Right kidney (tissue), 1 donor: ENCODE data around the gene PRDX4.
"Not testable (repeated sequence)": the region's sequence is repeated elsewhere in the genome, so short reads cannot be mapped to it uniquely, and the experiment has no call there.

Source experiments
- DNase-seq: peaks from one replicate; pipeline ENCODE4 v3.0.0-alpha.2; 2016

The PRDX4 gene

DNA sequence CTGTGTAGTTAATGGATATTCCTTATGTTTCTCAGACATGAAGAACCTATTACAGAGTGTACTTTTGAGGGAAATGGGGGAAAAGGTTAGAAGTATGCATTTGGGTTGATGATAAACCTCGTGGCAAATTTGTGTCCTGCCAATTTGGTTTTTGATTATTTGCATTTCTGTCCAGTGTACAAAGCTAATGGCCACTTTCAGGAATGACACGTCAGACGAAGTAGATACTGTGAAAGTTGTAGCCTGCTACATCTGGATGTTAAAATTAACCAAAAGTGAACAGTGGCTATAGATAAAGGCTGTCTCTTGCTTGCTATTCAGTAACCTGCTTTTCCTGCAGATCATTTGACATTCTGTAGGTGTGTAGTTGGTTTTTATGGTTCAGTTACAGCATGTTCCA, 1.0 kb downstream of the PRDX4 start:
- peak; percentile 7 for DNase-seq

DNA sequence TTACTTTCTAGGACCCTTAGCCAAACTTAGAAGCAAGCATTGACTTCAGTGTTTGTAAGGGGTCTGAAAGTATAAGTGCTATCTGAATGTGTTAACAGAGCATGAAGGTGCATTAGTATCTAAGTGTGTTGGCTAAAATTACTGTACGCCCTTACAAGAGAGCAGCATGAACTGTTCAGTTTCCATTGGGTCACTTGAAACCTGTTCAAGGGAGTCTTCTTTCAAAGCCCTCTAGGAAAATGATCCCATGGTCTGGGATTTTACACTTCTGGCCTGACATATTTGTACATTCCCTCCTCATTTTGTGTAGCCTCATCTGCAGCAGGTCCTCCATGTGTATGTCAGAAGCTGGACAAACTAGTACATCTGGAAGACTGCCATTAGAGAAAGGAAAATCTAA, 3.2 kb downstream of the PRDX4 start:
- no peak for DNase-seq

DNA sequence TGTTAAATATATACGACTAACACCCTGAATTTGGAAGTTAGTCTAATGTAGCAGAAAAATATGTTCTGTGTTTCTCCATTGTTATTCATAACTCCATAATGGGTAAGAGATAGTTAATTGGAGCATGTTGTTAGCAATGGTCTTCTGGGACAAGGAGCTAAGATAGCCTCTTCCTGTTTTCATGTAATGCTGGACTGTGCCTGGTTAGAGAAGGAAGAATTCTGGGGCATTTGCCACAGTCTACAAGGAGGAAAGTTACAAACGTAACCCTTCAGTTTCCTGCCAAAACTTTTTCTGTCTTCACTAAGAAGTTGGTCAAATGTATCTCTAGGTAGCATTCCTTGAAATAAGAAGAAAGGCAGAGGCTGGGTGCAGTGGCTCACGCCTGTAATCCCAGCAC, 5.8 kb downstream of the PRDX4 start:
- DNase-seq, result no peak

DNA sequence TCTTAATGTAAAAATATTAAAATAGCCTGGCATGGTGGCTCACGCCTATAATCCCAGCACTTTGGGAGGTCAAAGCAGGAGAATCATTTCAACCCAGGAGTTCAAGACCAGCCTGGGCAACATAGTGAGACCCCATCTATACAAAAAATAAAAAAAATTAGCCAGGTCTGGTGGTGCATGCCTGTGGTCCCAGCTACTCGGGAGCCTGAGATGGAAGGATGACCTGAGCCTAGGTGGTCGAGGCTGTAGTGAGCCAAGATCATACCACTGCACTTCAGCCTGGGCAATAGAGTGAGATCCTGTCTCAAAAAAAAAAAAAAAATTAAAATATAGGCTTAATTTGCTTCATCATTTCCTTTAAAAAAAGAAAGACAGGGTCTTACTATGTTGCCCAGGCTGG, 9.2 kb downstream of the PRDX4 start:
- not testable (repeated sequence) for DNase-seq

DNA sequence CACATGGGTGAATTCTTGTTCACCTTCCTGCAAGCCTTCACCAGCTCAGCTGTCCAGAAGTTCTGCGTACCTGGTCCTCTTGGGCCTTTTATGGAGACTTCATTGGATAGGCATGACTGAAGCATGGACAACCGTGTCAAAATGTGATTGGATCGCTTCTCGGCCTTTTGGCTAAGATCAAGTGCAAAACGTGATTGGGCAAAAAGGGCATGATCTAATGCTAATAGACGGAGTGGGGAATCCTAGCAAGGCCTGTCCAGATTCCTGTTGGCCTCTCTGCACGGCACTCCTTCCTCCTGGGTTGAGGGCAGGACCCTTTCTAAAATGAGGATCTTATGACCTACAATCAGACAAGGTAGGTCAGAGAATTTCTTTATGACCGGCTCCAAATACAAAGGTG, 24.9 kb downstream of the PRDX4 start:
- no peak for DNase-seq

DNA sequence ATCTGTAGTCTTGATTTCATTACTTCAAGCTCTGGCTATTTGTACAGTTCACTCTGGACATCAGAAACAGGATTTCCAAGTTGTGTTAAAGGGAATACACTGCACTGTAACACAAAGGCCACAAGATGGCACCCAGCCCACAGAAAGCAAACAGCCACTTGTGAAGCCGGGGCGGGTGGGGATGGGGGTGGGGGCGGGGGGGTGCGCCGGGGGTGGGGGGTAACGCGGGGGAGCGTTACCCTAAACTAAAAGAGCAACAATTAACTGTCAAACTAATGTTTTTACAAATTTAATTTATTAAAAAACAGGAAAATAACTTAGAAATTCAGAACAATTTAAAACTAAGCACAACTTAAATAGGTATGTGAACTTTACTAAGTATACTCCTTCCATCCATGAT, 27.3 kb downstream of the PRDX4 start:
- no peak for DNase-seq

DNA sequence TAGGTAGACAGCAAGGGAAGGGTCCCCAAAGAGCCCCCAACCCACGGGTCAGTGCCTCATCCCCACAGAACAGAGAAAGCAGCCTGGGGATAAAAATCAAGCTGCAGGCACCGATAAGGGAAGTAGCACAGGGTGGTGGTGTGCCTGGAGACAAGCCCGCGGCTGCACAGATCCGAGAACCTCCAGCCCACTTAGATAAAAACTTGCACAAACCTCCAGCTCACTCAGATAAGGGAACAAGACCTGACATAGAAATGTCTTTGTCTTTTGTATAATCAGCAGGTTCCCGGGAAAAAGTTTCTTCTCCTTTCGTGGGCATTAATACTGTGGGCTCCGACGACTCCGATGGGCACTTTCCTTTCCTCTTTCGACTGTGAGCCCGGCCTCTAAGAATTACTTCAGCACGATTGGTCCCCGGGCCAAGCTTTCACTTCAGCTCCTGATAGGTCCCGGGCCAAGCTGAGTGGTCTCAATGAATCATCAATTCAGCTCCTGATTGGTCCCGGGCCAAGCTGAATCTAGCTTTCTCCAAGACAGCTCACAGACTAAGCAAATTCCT, 32.4 kb downstream of the PRDX4 start:
- DNase-seq, result no peak

DNA sequence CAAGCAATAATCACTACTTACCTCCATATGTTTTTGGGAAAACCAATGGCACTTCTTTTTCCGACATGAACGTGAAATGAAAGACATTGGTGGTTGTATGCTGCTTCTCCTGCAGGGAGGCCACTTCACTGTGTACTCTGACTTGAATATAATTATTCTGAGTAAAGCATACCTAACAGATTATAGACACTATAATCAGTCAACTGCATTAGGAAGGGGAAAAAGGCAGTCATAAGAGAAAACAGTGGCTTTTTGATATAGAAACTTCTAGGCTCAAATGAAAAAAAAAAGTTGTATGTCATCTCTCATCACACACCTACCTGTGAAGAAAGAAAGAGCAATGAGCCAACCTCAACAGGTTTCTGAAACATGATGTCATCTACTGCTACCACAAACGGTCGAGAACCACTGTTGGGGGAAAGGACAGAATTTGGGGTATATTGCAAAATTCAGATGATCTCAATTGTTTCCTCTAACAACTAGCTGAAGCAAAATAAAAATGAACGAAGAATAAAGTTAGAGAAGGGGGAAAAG, 37.4 kb downstream of the PRDX4 start:
- DNase-seq, result no peak

DNA sequence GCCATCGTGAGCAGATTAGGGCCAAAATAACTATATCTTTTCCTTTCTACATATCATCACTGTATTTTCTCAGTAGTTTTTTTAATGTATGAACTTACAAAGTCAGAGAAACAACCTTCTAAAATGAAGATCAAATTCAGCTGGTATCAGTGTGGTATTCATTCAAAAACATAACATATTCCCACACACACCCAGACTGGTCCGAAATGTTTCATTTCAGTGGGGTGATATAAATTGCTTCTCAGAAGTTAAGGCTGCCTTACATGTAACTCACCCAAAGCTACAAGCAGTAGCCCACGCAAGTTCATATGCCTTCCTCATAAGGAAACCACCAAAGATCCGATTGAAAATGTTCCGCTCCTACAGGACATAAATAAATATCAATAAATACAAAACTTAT, 37.9 kb downstream of the PRDX4 start:
- DNase-seq, result no peak

DNA sequence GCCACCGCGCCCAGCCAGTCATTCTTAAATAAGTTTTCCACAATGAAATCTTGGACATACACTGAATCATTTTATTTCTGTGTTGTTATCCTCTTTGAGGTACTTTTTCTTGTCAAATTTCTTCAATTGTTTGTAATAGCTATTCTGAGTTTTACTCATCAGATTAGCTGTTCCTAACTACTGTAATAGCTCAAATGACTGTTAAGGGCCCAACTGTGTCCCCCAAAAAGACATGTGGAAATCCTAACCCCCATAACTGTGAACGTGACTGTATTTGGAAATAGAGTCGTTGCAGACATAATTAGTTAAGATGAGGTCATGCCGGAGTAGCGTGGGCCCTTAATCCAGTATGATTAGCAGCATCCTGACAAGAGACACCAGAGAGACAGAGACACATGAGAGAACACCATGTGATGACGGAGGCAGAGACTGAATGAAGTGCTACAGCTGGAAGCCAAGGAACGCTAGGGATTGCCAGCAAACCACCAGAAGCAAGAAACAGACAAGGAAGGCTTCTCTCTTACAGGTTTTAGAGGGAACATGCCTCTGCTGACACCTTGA, 52.9 kb downstream of the PRDX4 start:
- no peak for DNase-seq

DNA sequence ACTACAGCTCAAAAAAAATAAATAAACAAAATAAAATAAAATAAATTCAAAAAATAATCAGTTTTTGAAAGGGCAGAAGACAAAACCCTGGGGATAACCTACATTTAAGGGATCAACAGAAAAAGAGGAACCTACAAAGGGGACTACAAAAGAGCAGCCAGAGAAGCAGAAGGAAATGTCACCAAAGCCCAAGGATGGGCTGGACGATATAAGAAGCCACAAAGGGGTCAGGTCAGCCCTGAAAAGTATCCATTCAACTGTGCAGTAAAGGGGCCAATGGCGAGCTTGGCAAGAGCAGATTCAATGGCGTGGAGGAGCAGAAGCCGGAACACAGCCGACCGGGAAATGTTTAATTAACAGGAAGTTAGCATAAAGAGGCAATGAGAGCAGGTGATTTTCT, 58.9 kb downstream of the PRDX4 start:
- no peak for DNase-seq

DNA sequence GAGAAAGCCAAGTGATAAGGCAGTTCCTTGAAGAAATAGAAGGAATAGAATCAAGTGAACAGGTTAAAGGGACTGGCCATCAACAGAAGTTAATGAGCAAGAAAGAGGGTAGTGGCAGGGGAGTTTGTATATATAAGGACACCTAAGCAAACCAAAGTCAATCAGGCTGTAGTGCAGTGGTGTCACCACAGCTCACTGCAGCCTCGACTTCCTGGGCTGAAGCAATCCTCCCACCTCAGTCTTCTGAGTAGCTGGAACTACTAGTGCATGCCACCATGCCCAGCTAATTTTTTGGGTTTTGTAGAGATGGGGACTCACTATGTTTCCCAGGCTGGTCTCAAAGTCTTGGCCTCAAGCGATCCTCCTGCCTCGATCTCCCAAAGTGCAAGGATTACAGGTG, 59.9 kb downstream of the PRDX4 start:
- DNase-seq, result no peak

DNA sequence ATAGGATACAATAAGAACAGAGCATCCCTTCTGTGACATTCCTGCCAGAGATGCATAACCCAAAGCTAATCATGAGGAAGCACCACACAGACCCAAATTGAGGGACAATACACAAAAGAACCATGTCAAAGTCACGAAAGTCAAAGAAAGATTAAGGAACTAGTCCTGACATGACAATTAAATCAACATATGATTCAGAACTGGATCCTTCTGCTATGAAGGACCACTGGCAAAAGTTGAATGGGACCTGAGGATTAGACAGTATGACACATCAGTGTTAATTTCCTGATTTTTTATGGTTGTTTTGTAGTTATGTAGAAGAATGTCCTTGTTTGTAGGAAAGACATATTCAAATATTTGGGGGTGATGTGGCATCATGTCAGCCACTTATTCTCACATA, 61.9 kb downstream of the PRDX4 start:
- DNase-seq, result no peak

DNA sequence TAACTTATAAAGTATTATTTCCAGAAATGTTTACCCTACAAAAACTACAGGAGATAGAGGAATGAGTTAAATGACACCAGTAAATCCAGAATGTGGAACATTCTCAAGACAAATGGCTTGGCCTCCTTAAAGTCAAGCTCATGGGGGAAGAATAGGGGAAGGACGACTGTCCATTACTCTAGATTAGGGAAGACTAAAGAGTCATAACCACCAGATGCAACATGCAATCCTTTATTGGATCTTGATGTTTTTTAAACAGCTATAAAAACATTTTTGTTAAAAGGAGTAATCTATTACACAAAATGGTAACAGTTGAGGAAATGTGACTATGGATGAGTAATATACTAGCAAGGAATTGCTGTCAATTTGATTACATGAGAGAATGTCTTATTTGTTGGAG, 64.7 kb downstream of the PRDX4 start:
- no peak for DNase-seq

DNA sequence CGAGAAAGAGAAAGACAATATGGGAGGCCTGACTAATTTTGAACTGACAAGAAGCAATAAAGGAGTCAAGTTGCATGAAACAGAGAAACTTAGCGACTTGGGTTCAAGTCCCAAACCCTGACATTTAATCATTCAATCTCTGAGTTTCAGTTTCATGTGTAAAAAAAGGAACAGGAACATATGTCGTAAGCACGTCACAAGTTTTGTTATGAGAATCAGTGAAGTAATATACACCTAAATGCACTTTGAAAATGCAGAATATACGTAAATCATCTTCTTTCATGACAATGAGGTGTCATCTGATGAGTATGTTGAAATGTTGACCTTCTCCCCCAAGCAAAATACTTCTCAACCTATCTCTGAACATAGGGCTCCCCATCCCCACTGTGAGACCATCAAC, 65.4 kb downstream of the PRDX4 start:
- no peak for DNase-seq
